SU-DHL-6 (cell line): ENCODE results near the gene HMGA1.

Source experiments
- EZH2phosphoT487 ChIP-seq: fragments of 200-600 bp; sonication (generic), shearing (Covaris generic); conservative IDR thresholded peaks from 2 replicates; pipeline ENCODE4 v1.6.1; 2018; ENCODE audit warnings: mild to moderate bottlenecking, antibody characterized with exemption, low read length, moderate library complexity, mixed read lengths
- TF ChIP-seq, protein P1 (sequence below): fragments of 200-600 bp; sonication (generic); IDR thresholded peaks from one replicate; pipeline ENCODE4 v1.5.1; 2017; ENCODE audit warnings: antibody characterized with exemption, mild to moderate bottlenecking, low read length, moderate library complexity; ENCODE audit not compliant: insufficient read depth, poor library complexity, severe bottlenecking

DNA sequence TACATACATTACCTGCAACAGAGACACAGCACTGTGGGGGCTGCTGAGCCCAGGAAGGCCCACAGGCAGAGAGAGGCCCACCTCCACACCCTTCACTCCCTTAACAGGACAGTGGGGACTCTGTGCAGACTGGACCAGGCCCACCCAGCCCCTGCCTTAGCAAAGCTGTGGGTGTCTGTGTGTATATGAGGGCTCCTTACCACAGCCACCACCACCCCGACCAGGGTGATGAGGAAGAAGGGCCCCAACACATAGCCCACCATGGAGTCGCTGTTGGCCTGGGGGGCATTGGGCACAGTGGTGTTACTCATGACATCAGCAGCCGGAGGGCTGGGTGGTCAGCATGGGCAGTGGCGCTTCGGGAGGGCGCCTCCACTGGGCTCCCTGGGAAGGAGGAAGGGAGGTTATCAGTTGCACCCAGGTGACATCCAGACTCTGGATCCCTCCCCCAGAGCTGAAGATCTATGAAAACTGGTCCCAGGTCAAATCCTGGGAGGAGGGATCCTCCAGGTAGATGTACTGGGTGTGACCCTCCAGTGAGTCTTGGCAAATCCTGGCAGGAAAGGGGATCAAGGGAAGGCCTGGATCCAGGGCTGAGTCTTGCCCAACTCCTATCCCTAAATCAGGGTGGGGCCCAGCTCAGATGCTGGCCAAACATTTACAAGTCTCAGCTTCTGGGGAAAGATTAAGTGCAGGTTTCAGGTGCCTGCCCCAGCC, 11.0 kb downstream of the HMGA1 start:
- TF ChIP-seq, protein P1, sequence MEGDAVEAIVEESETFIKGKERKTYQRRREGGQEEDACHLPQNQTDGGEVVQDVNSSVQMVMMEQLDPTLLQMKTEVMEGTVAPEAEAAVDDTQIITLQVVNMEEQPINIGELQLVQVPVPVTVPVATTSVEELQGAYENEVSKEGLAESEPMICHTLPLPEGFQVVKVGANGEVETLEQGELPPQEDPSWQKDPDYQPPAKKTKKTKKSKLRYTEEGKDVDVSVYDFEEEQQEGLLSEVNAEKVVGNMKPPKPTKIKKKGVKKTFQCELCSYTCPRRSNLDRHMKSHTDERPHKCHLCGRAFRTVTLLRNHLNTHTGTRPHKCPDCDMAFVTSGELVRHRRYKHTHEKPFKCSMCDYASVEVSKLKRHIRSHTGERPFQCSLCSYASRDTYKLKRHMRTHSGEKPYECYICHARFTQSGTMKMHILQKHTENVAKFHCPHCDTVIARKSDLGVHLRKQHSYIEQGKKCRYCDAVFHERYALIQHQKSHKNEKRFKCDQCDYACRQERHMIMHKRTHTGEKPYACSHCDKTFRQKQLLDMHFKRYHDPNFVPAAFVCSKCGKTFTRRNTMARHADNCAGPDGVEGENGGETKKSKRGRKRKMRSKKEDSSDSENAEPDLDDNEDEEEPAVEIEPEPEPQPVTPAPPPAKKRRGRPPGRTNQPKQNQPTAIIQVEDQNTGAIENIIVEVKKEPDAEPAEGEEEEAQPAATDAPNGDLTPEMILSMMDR: no peak
- TF ChIP-seq EZH2phosphoT487: no peak
